ENCODE results near the gene SLC25A19.

Gene SLC25A19

DNA sequence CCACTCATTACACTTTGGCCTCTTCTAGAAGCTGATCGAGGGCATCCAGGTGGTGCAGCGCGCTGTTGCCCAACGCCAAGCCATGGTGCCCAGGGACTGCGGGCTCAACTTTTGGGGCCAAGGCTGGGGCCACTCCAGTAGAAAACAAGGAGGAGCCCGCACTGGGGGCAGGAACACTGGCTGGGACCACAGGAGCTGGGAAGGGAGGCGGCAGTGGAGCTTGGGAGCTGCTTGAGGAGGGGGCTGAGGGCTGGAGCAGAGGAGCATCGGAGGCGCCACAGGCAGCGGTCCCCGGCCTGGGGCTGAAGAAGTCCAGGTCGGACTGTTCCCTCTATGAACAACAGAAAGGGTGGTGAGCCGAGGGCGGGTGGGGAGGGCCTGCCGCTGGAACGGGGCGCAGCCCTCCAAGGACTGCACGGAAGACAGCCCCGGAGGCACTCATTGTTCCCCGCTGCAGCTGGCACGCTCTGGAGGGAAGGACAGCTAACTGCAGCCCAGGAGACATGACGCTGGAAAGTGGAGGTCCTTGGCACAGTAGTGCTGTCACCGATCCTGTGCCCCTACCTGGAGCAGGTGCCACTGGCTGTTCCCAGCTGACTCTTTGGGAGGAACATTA lies 49.3 kb downstream of the SLC25A19 start:
- no peak for DNase-seq

GRCh38 chr17:75239214-75239613 lies 50.0 kb downstream of the SLC25A19 start:
- DNase-seq, result no peak

- DNase-seq, result no peak
These were observed 50.5 kb downstream of the SLC25A19 start for GRCh38 chr17:75238684-75239191.

- no peak for DNase-seq
These were observed 51.1 kb downstream of the SLC25A19 start for GRCh38 chr17:75238020-75238580.

DNA sequence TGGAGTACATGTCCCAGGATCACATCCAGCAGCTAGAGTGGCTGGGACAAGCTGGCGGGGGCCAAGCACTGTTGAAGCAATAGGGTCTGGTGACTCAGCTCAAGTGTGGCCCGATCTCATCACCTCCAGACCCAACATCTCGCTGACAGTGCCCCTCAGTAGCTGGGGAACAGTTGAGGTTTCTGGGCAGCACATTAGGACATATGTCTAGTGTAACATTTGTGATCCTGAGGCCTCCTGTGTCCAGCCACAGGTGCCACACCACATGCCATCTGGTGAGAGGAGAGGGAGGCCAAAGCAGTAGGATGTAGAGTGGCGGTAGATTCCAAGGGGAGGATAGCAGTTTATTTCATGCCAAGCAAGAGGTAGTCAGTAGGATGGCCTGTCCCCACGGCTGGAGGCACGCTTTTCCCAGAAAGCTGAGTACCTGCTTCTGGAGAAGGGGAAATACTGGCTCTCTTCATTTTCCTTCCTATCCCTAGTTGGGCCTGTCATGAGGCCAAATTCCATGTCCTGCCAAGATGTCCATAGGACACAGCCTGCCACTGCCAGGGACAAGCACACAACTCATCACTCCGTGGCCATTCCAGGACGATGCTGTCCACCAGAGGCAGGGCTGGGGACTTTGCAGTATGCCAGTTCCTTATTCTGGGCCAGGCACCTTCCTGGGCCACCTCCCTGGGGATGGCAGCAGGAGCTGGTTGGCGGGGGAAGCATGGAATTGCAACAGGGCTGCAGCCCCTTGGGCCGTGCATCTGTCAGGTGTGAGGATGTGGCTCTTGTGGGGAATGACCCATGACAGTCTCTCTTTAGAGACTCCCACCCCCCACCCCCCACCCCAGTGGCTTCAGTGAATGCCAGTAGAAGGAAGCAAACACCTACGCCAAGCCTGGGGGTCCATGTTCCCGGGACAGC lies 51.9 kb downstream of the SLC25A19 start:
- DNase-seq, result no peak

- DNase-seq, result no peak
These were observed 56.4 kb downstream of the SLC25A19 start for GRCh38 chr17:75232786-75233185.

GRCh38 chr17:75231741-75232464 lies 57.3 kb downstream of the SLC25A19 start:
- no peak for DNase-seq

GRCh38 chr17:75231071-75231470 lies 58.2 kb downstream of the SLC25A19 start:
- DNase-seq, result no peak

DNA sequence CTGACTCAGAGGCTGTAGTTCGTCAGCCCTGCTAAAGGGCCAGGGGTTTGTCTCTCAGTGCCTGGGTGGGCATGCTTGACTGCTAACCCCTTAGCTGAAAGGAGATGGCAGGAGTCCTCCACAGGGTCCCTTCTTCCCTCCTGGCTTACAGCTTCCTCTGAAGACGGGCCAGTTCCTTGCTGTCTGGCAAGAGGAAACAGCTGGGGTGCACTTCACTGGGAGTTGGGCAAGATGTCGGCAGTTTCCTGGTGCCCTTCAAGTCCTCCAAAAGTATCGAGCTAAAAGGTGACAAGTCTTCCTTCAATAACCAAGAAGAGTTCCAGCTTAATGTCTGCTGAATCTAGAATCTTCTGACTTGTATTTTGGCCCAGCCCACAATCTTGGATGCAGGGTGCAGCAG lies 60.4 kb downstream of the SLC25A19 start:
- no peak for DNase-seq

DNA sequence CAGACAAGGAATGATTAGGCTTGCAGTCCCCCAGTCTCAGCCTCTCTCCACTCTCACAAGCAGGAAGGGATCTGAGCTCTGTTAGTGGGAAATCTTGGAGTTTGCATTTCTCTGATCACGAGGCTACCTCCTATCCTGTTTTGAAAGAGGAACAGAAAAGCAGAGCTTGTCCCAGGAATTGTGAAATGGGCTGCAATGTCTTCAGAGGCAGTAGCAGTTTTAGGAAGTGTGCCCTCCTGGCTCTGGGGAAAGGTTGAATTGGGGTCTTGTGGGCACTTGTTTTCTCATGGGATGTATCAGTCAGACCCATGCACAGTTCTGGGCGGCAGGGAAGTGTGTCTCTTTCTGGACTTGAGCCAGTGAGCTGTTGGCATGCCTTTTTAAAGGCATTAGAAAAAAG lies 60.9 kb downstream of the SLC25A19 start:
- DNase-seq, result no peak

- no peak for DNase-seq
These were observed 61.5 kb downstream of the SLC25A19 start for GRCh38 chr17:75227729-75228128.

GRCh38 chr17:75225016-75225415 lies 64.2 kb downstream of the SLC25A19 start:
- no peak for DNase-seq
